ENCODE data around the gene NAA38.

GRCh38 chr17:7873051-7873450, 15.7 kb upstream of the NAA38 start:
- TF ChIP-seq POLR2A (IDR thresholded peaks at IDR 0.05) (no peak), CTCF (IDR thresholded peaks at IDR 0.05) (no peak)

All from right lobe of liver (tissue), 4 donors.